PC-9 (cell line): ENCODE measurements around the gene BUD13. TPM values are rescaled to one million over a fixed set of nuclear protein-coding genes. Genes with fewer than 3 reads are reported as not detected.

ENCODE experiments used
- BruUV-seq: library from RNA; stranded (reverse); fragments of 400-500 nt; replicated peaks from 2 replicates; lab custom pipeline; 2021; lab: Mats Ljungman, UMichigan
- CTCF ChIA-PET: fragments of 300-600 bp; sonication (Branson Sonifier 250); formaldehyde crosslinking; loops from one replicate; lab custom pipeline; 2022; ENCODE audit warnings: antibody characterized with exemption; lab: Charles Lee
- POLR2A ChIA-PET: fragments of 300-600 bp; sonication (Branson Sonifier 250); formaldehyde crosslinking; loops from one replicate; lab custom pipeline; 2022; ENCODE audit warnings: antibody characterized with exemption; ENCODE audit not compliant: unreplicated experiment; lab: Charles Lee
- DNase-seq, 2 experiments: peaks; one replicate each; pipeline versions ENCODE4 v3.0.0 to v3.0.0-alpha.2; 2015 to 2022; ENCODE audit warnings: mixed read lengths in 1 of 2
- H2AFZ ChIP-seq: fragments of 200-600 bp; sonication (generic); 2 replicates; pipeline ENCODE4 v1.8.1; 2017; ENCODE audit warnings: antibody characterized with exemption
- H3F3A ChIP-seq: fragments of 200-600 bp; sonication (generic); 2 replicates; pipeline ENCODE4 v1.8.1; 2017; ENCODE audit warnings: antibody characterized with exemption, mild to moderate bottlenecking, low read depth; ENCODE audit not compliant: insufficient read depth
- H3K27ac ChIP-seq: fragments of 200-600 bp; sonication (generic); 2 replicates; pipeline ENCODE4 v1.6.1; 2016; ENCODE audit warnings: mixed run types
- H3K27me3 ChIP-seq: fragments of 200-600 bp; sonication (generic); 2 replicates; pipeline ENCODE4 v1.6.1; 2016; ENCODE audit warnings: low read depth, mixed run types; ENCODE audit not compliant: insufficient read depth
- H3K36me3 ChIP-seq: fragments of 200-600 bp; sonication (generic); 2 replicates; pipeline ENCODE4 v1.6.1; 2016; ENCODE audit warnings: low read depth, mixed run types
- H3K4me1 ChIP-seq: fragments of 200-600 bp; sonication (generic); replicated peaks from 2 replicates; pipeline ENCODE4 v1.6.1; 2016; ENCODE audit warnings: mixed run types; ENCODE audit not compliant: insufficient read depth
- H3K4me2 ChIP-seq: fragments of 200-600 bp; sonication (generic); 2 replicates; pipeline ENCODE4 v1.6.1; 2017; ENCODE audit warnings: mixed run types
- H3K4me3 ChIP-seq: fragments of 200-600 bp; sonication (generic); 2 replicates; pipeline ENCODE4 v1.6.1; 2016; ENCODE audit warnings: mixed run types
- H3K79me2 ChIP-seq: fragments of 200-600 bp; sonication (generic); 2 replicates; pipeline ENCODE4 v1.6.1; 2017; ENCODE audit warnings: low read depth, mixed run types
- H3K9me2 ChIP-seq: fragments of 200-600 bp; sonication (generic); 2 replicates; pipeline ENCODE4 v1.8.1; 2017; ENCODE audit warnings: mild to moderate bottlenecking; ENCODE audit not compliant: insufficient read depth
- H3K9me3 ChIP-seq: fragments of 200-600 bp; sonication (generic); 2 replicates; pipeline ENCODE4 v1.8.1; 2016; ENCODE audit warnings: low read depth; ENCODE audit not compliant: insufficient read depth
- H4K20me1 ChIP-seq: fragments of 200-600 bp; sonication (generic); 2 replicates; pipeline ENCODE4 v1.8.1; 2017; ENCODE audit not compliant: insufficient read depth
- CTCF ChIP-seq: fragments of 200-600 bp; sonication (generic); conservative IDR thresholded peaks from 2 replicates; pipeline ENCODE4 v1.6.1; 2017; ENCODE audit warnings: mixed run types, antibody characterized with exemption, mild to moderate bottlenecking, moderate library complexity
- EZH2 ChIP-seq: fragments of 200-600 bp; sonication (generic); IDR thresholded peaks from 2 replicates; pipeline ENCODE4 v1.8.0; 2017; ENCODE audit warnings: antibody characterized with exemption, low read depth
- intact Hi-C: fragments of 100-400 bp; cut with micrococcal nuclease; formaldehyde crosslinking; loops from one replicate; pipeline ENCODE4 v1.10.0; 2022; ENCODE audit not compliant: unreplicated experiment
- total RNA-seq: library from RNA; stranded (reverse); gene quantifications from 2 replicates; pipeline ENCODE4 v1.2.3, GENCODE V29; 2021

The BUD13 gene
- total RNA-seq, 1 experiment from 2014 or later = 16.4 TPM

- BruUV-seq = no TSS peak
- no peak overlapping the region for H3K27ac ChIP-seq
- H3K9me2 ChIP-seq = no peaks in the 10 kb centered on the region
- no peaks in the 10 kb centered on the region for H3K36me3 ChIP-seq
- CTCF ChIA-PET = no interaction called here
- H3K9me3 ChIP-seq = no peaks in the 10 kb centered on the region
- H3K27me3 ChIP-seq = peaks cover 55% of the 10 kb centered on the region
- no peaks in the 10 kb centered on the region for H3F3A ChIP-seq
- POLR2A ChIA-PET = no interaction called here
- TF ChIP-seq EZH2 (no peak), CTCF (no peak)
- H2AFZ ChIP-seq = no peak overlapping the region
- no peaks in the 10 kb centered on the region for H3K79me2 ChIP-seq
- H3K4me3 ChIP-seq = no peak overlapping the region
- no peaks in the 10 kb centered on the region for H4K20me1 ChIP-seq
- H3K4me1 ChIP-seq = peaks cover 3% of the 10 kb centered on the region; the same call in 1 of the 2 replicates
- DNase-seq = no peak
- no peak overlapping the region for H3K4me2 ChIP-seq
- intact Hi-C loops = no loop called here
Measured at GRCh38 chr11:116701876-116702275, 70.9 kb downstream of the BUD13 start.

- intact Hi-C loops = no loop called here
- Histone ChIP-seq H3K4me2 (no peak overlapping the region), H3K79me2 (no peaks in the 10 kb centered on the region), H3K9me2 (no peaks in the 10 kb centered on the region), H3K27me3 (peaks cover 56% of the 10 kb centered on the region), H2AFZ (no peak overlapping the region), H3K4me1 (peaks cover 6% of the 10 kb centered on the region; the same call in 1 of the 2 replicates), H3K9me3 (no peaks in the 10 kb centered on the region), H3K36me3 (no peaks in the 10 kb centered on the region), H4K20me1 (no peaks in the 10 kb centered on the region), H3F3A (no peaks in the 10 kb centered on the region), H3K4me3 (no peak overlapping the region), H3K27ac (no peak overlapping the region)
- TF ChIP-seq CTCF (no peak), EZH2 (no peak)
- no TSS peak for BruUV-seq
- ChIA-PET CTCF (no interaction called here), POLR2A (no interaction called here)
- no peak for DNase-seq
Measured at GRCh38 chr11:116701297-116701801, 71.4 kb downstream of the BUD13 start.

GRCh38 chr11:116700586-116701220 lies 72.1 kb downstream of the BUD13 start:
- no peaks in the 10 kb centered on the region for H3K79me2 ChIP-seq
- H2AFZ ChIP-seq = no peak overlapping the region
- no TSS peak for BruUV-seq
- H3K27ac ChIP-seq = no peak overlapping the region
- H3K4me2 ChIP-seq = no peak overlapping the region
- H3K9me3 ChIP-seq = no peaks in the 10 kb centered on the region
- H3K9me2 ChIP-seq = no peaks in the 10 kb centered on the region
- ChIA-PET CTCF (no interaction called here), POLR2A (no interaction called here)
- no peaks in the 10 kb centered on the region for H3F3A ChIP-seq
- TF ChIP-seq EZH2 (no peak), CTCF (no peak)
- peaks cover 56% of the 10 kb centered on the region for H3K27me3 ChIP-seq
- intact Hi-C loops = no loop called here
- H4K20me1 ChIP-seq = no peaks in the 10 kb centered on the region
- no peak for DNase-seq
- H3K4me3 ChIP-seq = no peak overlapping the region
- no peaks in the 10 kb centered on the region for H3K36me3 ChIP-seq
- H3K4me1 ChIP-seq = peaks cover 6% of the 10 kb centered on the region; the same call in 1 of the 2 replicates

Other genes with a start within 250 kb of the BUD13 start
- gene ZPR1, start 15.0 kb upstream of the BUD13 start, total RNA-seq = 29.6 and 33.0 TPM in 2 replicates
- not detected in 2 replicates for gene APOA5, start 18.9 kb upstream of the BUD13 start, total RNA-seq
- gene APOA4, start 50.3 kb upstream of the BUD13 start, total RNA-seq = not detected in 2 replicates
- gene APOC3, start 56.9 kb upstream of the BUD13 start, total RNA-seq = not detected in 2 replicates
- gene APOA1, start 64.6 kb upstream of the BUD13 start, total RNA-seq = not detected in 2 replicates